HepG2 (cell line): ENCODE results near the gene PRKG1. TPM values are rescaled to one million over a fixed set of nuclear protein-coding genes. Genes with fewer than 3 reads are reported as not detected.

Experiments
- ATAC-seq: fragments of 200-7000 bp; cut with Tn5 transposase; 3 replicates; pipeline ENCODE4 v1.9.1; 2020; ENCODE audit warnings: mild to moderate bottlenecking, moderate library complexity
- BruUV-seq: library from RNA; stranded (reverse); fragments of 400-500 nt; replicated peaks from 2 replicates; lab custom pipeline; 2021; lab: Mats Ljungman, UMichigan
- CTCF ChIA-PET: fragments of 300-600 bp; formaldehyde crosslinking; extraction: SDS; loops from one replicate; lab custom pipeline; 2021; ENCODE audit warnings: low total read pairs, inconsistent platforms, low intra/inter-chr PET ratio; lab: Yijun Ruan, JAX
- POLR2A ChIA-PET: fragments of 350-600 bp; sonication (Branson Sonifier 250); formaldehyde crosslinking; loops from one replicate; lab custom pipeline; 2020; ENCODE audit warnings: antibody characterized with exemption, inconsistent platforms; lab: Yijun Ruan, JAX
- DNase-seq: peaks from one replicate; pipeline ENCODE4 v3.0.0-alpha.2; 2015; ENCODE audit warnings: low spot score
- FAIRE-seq: peaks from 3 replicates; lab custom pipeline; 2011; peaks lifted over from hg19 to GRCh38; lab: Jason Lieb, UNC
- H2AFZ ChIP-seq: one replicate; pipeline ENCODE4 v1.6.1; 2011; ENCODE audit warnings: low read length, inconsistent platforms
- H3K27ac ChIP-seq: fragments of 300-600 bp; 3 replicates; pipeline ENCODE4 v1.8.0; 2011; ENCODE audit warnings: mixed run types, mild to moderate bottlenecking, mixed read lengths, low read length, inconsistent platforms; ENCODE audit not compliant: insufficient read depth; ENCODE audit errors: extremely low read length
- H3K27me3 ChIP-seq, 2 experiments: fragments of 200-600 bp in 1 of 2; 2 replicates in 1 of 2; 3 replicates in 1 of 2; pipeline versions ENCODE4 v1.6.0 to v1.8.0; 2011; ENCODE audit warnings: low read length in 2 of 2, mild to moderate bottlenecking in 2 of 2, moderate library complexity in 2 of 2, inconsistent platforms in 1 of 2; ENCODE audit not compliant: insufficient read depth in 2 of 2, control insufficient read depth in 1 of 2
- H3K36me3 ChIP-seq, 2 experiments: fragments of 200-600 bp in 1 of 2; replicated peaks in 1 of 2; 2 replicates in 1 of 2; 3 replicates in 1 of 2; pipeline versions ENCODE4 v1.5.1 to v1.8.0; 2011; ENCODE audit warnings: low read length in 2 of 2, inconsistent platforms in 1 of 2; ENCODE audit not compliant: insufficient read depth in 2 of 2, control insufficient read depth in 1 of 2
- H3K4me1 ChIP-seq: 2 replicates; pipeline ENCODE4 v1.5.1; 2012; ENCODE audit warnings: low read length, inconsistent platforms; ENCODE audit not compliant: insufficient read depth
- H3K4me2 ChIP-seq: 2 replicates; pipeline ENCODE4 v1.6.0; 2011; ENCODE audit warnings: low read depth, low read length, inconsistent platforms
- H3K4me3 ChIP-seq, 3 experiments: fragments of 200-600 bp in 1 of 3; sonication (generic), shearing (Covaris generic) in 1 of 3; replicated peaks in 1 of 3; 2 replicates each; pipeline ENCODE4 v1.5.1; 2011 to 2016; ENCODE audit warnings: low read length in 3 of 3, inconsistent platforms in 2 of 3, low read depth in 2 of 3, mild to moderate bottlenecking in 2 of 3, control low read depth in 1 of 3, mixed read lengths in 1 of 3; ENCODE audit not compliant: insufficient read depth in 1 of 3
- H3K79me2 ChIP-seq: one replicate; pipeline ENCODE4 v1.6.1; 2011; ENCODE audit warnings: low read length, inconsistent platforms; ENCODE audit not compliant: insufficient read depth
- H3K9ac ChIP-seq: 2 replicates; pipeline ENCODE4 v1.6.0; 2011; ENCODE audit warnings: mild to moderate bottlenecking, low read depth, low read length, inconsistent platforms; ENCODE audit not compliant: insufficient read depth
- H3K9me3 ChIP-seq: 2 replicates; pipeline ENCODE4 v1.5.1; 2012; ENCODE audit warnings: mild to moderate bottlenecking, low read length
- H4K20me1 ChIP-seq: 2 replicates; pipeline ENCODE4 v1.6.0; 2011; ENCODE audit warnings: inconsistent platforms, mild to moderate bottlenecking, low read length, moderate library complexity; ENCODE audit not compliant: insufficient read depth
- CENPX ChIP-seq: sonication (generic); formaldehyde crosslinking; IDR thresholded peaks from 2 replicates; pipeline ENCODE4 v1.9.0; 2021; ENCODE audit warnings: mild to moderate bottlenecking, missing genetic modification reagents, moderate library complexity
- EED ChIP-seq: sonication (generic); formaldehyde crosslinking; IDR thresholded peaks from 2 replicates; pipeline ENCODE4 v1.5.0; 2020; ENCODE audit warnings: mild to moderate bottlenecking, missing genetic modification reagents
- NAIF1 ChIP-seq: sonication (generic); formaldehyde crosslinking; IDR thresholded peaks from 2 replicates; pipeline ENCODE4 v1.5.0; 2020; ENCODE audit warnings: mild to moderate bottlenecking, missing genetic modification reagents, borderline replicate concordance
- RFXAP ChIP-seq: sonication (generic); formaldehyde crosslinking; IDR thresholded peaks from 2 replicates; pipeline ENCODE4 v1.4.0; 2020; ENCODE audit warnings: missing genetic modification reagents, borderline replicate concordance
- TBX2 ChIP-seq: sonication (generic); formaldehyde crosslinking; IDR thresholded peaks from 2 replicates; pipeline ENCODE4 v1.5.0; 2020; ENCODE audit warnings: missing genetic modification reagents, mild to moderate bottlenecking, borderline replicate concordance
- THAP11 ChIP-seq: IDR thresholded peaks from 2 replicates; pipeline ENCODE4 v1.6.1; 2016; ENCODE audit warnings: missing biosample characterization, missing genetic modification reagents
- ZNF251 ChIP-seq: sonication (generic); formaldehyde crosslinking; IDR thresholded peaks from 2 replicates; pipeline ENCODE4 v1.9.0; 2021; ENCODE audit warnings: mild to moderate bottlenecking, missing genetic modification reagents
- ZNF383 ChIP-seq: sonication (generic); formaldehyde crosslinking; IDR thresholded peaks from 2 replicates; pipeline ENCODE4 v1.4.0; 2020; ENCODE audit warnings: missing genetic modification reagents, mild to moderate bottlenecking, borderline replicate concordance
- ZNF615 ChIP-seq: sonication (generic); formaldehyde crosslinking; IDR thresholded peaks from 2 replicates; pipeline ENCODE4 v1.5.0; 2020; ENCODE audit warnings: mild to moderate bottlenecking, missing genetic modification reagents, borderline replicate concordance
- ZNF788 ChIP-seq: sonication (generic); formaldehyde crosslinking; IDR thresholded peaks from 2 replicates; pipeline ENCODE4 v1.5.0; 2020; ENCODE audit warnings: mild to moderate bottlenecking, missing genetic modification reagents, borderline replicate concordance
- ZNF792 ChIP-seq: IDR thresholded peaks from 2 replicates; pipeline ENCODE4 v1.6.1; 2016
- ZNF816 ChIP-seq: sonication (generic); formaldehyde crosslinking; IDR thresholded peaks from 2 replicates; pipeline ENCODE4 v1.8.0; 2022; ENCODE audit warnings: missing genetic modification reagents, mild to moderate bottlenecking, borderline replicate concordance
- WGBS: methylation state at CpG from one replicate; pipeline ENCODE4 v1.1.6; 2017; ENCODE audit warnings: low lambda C conversion rate; 5-methylcytosine and 5-hydroxymethylcytosine counted together
- in situ Hi-C: cut with HindIII; loops from 2 replicates; pipeline ENCODE4 v1.10.0; 2017; ENCODE audit warnings: low pct_unique_long_range_greater_than_20kb; ENCODE audit not compliant: extremely low pct_ligation_motif_present
- intact Hi-C: fragments of 100-400 bp; cut with micrococcal nuclease; formaldehyde crosslinking; loops from one replicate; pipeline ENCODE4 v1.10.0; 2022; ENCODE audit not compliant: unreplicated experiment
- polyA plus RNA-seq, 8 experiments: library from polyadenylated mRNA; depleted of rRNA in 3 of 8; stranded (reverse) in 7 of 8; unstranded in 1 of 8; fragments of >200 nt; fragmentation: Illumina TruSeq in 4 of 8; extraction: Trizol in 4 of 8; gene quantifications; 2 replicates each; pipeline versions ENCODE4 v1.2.1 to v1.2.3, GENCODE V29; 2011 to 2016; ENCODE audit warnings: low read depth in 4 of 8, missing spikeins in 1 of 8, mixed read lengths in 1 of 8; ENCODE audit not compliant: insufficient read depth in 1 of 8
- total RNA-seq, 5 experiments: library from RNA; depleted of rRNA; stranded (reverse); fragments of >200 nt; fragmentation: Illumina TruSeq; extraction: Trizol; gene quantifications; 2 replicates each; pipeline ENCODE4 v1.2.3, GENCODE V29; 2016; ENCODE audit warnings: low read depth in 1 of 5
- TF ChIP-seq, protein P1 (sequence below): sonication (generic); formaldehyde crosslinking; IDR thresholded peaks from 2 replicates; pipeline ENCODE4 v1.9.0; 2021; ENCODE audit warnings: missing genetic modification reagents, borderline replicate concordance
- TF ChIP-seq, protein P2 (sequence below): sonication (generic); formaldehyde crosslinking; IDR thresholded peaks from 2 replicates; pipeline ENCODE4 v1.4.0; 2020; ENCODE audit warnings: missing genetic modification reagents
- TF ChIP-seq, protein P3 (sequence below): IDR thresholded peaks from 2 replicates; pipeline ENCODE4 v1.6.1; 2016; ENCODE audit warnings: mild to moderate bottlenecking, missing biosample characterization, missing genetic modification reagents
- TF ChIP-seq, protein P4 (sequence below): sonication (generic); formaldehyde crosslinking; IDR thresholded peaks from 2 replicates; pipeline ENCODE4 v1.9.0; 2021; ENCODE audit warnings: missing genetic modification reagents, borderline replicate concordance
- TF ChIP-seq, protein P5 (sequence below): conservative IDR thresholded peaks from 2 replicates; pipeline ENCODE4 v1.6.1; 2018; ENCODE audit warnings: missing genetic modification reagents

The PRKG1 gene
- total and polyA plus RNA-seq, 2 of the 13 experiments (the other 11 are each of a cell fraction or from before 2014, with no cell fraction given), result 0.01 TPM; not detected in 1

DNA sequence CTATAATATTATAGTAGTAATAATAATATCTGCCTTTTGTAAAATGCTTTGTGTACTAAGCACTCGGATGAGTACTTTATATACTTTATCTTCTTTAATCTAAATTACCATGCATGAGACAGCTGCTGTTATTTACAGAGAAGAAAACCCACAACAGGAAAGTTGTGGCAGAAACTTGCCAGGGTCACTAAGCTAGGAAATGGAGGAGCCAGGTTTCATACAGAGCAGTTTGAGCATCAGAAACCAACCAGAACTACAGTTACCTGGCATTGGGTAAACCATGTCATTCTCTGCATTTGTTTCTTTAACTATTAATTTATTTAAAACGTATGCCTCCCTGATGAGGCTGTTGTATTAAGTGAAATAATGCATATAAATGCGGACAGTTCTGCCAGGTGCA, 495.2 kb downstream of the PRKG1 start:
- H3K79me2 ChIP-seq, result no peaks in the 10 kb centered on the region
- H3K27me3 ChIP-seq, result no peaks in the 10 kb centered on the region
- H2AFZ ChIP-seq, result no peak overlapping the region
- no peak for DNase-seq
- 0% methylated on average over 3 of the region's 3 CpGs for WGBS
- no peak overlapping the region for H3K27ac ChIP-seq
- H3K9ac ChIP-seq, result no peak overlapping the region
- in situ Hi-C loops, result no loop called here
- BruUV-seq, result no TSS peak
- no peak overlapping the region for H3K4me3 ChIP-seq
- no peak overlapping the region for H3K4me2 ChIP-seq
- no peak for FAIRE-seq
- POLR2A ChIA-PET, result no interaction called here
- H3K9me3 ChIP-seq, result no peaks in the 10 kb centered on the region
- ATAC-seq, result no peak
- H4K20me1 ChIP-seq, result no peaks in the 10 kb centered on the region
- TF ChIP-seq CENPX (CRISPR knock-in tag) (no peak), RFXAP (CRISPR knock-in tag) (no peak), ZNF788 (no peak), ZNF251 (CRISPR knock-in tag) (no peak), ZNF792 (CRISPR knock-in tag) (no peak), ZNF383 (CRISPR knock-in tag) (no peak), EED (CRISPR knock-in tag) (no peak), TBX2 (CRISPR knock-in tag) (no peak), ZNF615 (CRISPR knock-in tag) (no peak), NAIF1 (CRISPR knock-in tag) (no peak), THAP11 (no peak), ZNF816 (CRISPR knock-in tag) (no peak)
- TF ChIP-seq, protein P1, sequence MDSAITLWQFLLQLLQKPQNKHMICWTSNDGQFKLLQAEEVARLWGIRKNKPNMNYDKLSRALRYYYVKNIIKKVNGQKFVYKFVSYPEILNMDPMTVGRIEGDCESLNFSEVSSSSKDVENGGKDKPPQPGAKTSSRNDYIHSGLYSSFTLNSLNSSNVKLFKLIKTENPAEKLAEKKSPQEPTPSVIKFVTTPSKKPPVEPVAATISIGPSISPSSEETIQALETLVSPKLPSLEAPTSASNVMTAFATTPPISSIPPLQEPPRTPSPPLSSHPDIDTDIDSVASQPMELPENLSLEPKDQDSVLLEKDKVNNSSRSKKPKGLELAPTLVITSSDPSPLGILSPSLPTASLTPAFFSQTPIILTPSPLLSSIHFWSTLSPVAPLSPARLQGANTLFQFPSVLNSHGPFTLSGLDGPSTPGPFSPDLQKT (CRISPR knock-in tag), result no peak
- TF ChIP-seq, protein P2, sequence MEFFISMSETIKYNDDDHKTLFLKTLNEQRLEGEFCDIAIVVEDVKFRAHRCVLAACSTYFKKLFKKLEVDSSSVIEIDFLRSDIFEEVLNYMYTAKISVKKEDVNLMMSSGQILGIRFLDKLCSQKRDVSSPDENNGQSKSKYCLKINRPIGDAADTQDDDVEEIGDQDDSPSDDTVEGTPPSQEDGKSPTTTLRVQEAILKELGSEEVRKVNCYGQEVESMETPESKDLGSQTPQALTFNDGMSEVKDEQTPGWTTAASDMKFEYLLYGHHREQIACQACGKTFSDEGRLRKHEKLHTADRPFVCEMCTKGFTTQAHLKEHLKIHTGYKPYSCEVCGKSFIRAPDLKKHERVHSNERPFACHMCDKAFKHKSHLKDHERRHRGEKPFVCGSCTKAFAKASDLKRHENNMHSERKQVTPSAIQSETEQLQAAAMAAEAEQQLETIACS, result no peak
- TF ChIP-seq, protein P3, sequence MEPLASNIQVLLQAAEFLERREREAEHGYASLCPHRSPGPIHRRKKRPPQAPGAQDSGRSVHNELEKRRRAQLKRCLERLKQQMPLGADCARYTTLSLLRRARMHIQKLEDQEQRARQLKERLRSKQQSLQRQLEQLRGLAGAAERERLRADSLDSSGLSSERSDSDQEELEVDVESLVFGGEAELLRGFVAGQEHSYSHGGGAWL, result no peak
- TF ChIP-seq, protein P4, sequence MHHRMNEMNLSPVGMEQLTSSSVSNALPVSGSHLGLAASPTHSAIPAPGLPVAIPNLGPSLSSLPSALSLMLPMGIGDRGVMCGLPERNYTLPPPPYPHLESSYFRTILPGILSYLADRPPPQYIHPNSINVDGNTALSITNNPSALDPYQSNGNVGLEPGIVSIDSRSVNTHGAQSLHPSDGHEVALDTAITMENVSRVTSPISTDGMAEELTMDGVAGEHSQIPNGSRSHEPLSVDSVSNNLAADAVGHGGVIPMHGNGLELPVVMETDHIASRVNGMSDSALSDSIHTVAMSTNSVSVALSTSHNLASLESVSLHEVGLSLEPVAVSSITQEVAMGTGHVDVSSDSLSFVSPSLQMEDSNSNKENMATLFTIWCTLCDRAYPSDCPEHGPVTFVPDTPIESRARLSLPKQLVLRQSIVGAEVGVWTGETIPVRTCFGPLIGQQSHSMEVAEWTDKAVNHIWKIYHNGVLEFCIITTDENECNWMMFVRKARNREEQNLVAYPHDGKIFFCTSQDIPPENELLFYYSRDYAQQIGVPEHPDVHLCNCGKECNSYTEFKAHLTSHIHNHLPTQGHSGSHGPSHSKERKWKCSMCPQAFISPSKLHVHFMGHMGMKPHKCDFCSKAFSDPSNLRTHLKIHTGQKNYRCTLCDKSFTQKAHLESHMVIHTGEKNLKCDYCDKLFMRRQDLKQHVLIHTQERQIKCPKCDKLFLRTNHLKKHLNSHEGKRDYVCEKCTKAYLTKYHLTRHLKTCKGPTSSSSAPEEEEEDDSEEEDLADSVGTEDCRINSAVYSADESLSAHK, result no peak
- TF ChIP-seq, protein P5, sequence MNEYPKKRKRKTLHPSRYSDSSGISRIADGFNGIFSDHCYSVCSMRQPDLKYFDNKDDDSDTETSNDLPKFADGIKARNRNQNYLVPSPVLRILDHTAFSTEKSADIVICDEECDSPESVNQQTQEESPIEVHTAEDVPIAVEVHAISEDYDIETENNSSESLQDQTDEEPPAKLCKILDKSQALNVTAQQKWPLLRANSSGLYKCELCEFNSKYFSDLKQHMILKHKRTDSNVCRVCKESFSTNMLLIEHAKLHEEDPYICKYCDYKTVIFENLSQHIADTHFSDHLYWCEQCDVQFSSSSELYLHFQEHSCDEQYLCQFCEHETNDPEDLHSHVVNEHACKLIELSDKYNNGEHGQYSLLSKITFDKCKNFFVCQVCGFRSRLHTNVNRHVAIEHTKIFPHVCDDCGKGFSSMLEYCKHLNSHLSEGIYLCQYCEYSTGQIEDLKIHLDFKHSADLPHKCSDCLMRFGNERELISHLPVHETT, result no peak
- TF ChIP-seq, all 625 proteins: peak for 0
- no peaks in the 10 kb centered on the region for H3K36me3 ChIP-seq
- no peaks in the 10 kb centered on the region for H3K4me1 ChIP-seq
- CTCF ChIA-PET, result no interaction called here
- intact Hi-C loops, result no loop called here
